ENCODE measurements around the gene PAFAH2. TPM values are rescaled to one million over a fixed set of nuclear protein-coding genes. Genes with fewer than 3 reads are reported as not detected.
"Not testable (repeated sequence)": the region's sequence is repeated elsewhere in the genome, so short reads cannot be mapped to it uniquely, and the experiment has no call there.

Gene PAFAH2
- total RNA-seq, 1 donor from 2014 or later, result 13.4 TPM

DNA sequence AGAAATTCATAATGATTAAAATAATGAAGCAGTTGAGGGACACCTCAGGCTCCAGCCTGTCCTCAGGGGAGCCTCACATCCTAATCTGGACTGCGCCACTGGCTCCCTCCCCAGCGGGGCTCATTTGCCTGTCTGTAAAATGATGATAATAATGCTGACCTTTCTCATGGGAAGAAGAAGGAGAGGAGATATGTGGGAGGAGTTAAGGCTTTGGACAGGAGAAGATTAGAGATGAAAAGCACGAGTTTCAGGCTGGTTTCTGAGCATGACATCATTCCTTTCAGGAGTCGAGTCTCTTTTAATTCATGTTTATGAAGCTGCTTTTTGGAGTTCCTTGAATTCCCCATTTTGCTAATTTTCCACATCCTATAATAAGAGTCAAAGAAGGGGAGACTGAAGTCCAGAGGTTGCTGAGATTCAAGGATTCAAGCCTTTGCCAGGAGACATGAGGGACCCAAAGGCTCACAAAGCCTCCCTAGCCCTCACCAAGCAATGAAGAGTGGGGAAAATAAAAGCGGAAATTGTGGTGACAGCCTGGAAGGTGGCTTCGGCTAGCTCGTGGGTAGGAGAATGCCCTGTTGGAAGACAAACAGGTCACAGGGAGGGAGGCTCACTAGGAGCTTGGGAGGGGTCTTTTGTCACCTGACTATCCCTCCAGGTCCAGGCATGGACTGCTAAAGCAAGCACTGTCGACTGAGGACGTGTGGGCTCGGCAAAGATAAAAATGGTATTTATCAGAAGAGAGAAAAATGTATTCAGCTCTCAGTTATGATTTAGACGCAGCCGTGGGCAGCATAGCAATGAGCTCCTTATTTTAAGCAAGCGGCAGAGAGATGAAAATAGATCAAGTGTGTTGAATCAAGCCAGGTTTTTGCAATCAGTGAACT lies 64.1 kb downstream of the PAFAH2 start:
- DNase-seq (ENCODE audit: low spot score), result no peak
- Mint-ChIP-seq H3K9me3 (ENCODE audit: unreplicated experiment) (no peaks in the 10 kb centered on the region), H3K36me3 (ENCODE audit: low read depth, unreplicated experiment) (no peaks in the 10 kb centered on the region), H3K4me1 (ENCODE audit: unreplicated experiment) (peaks cover 35% of the 10 kb centered on the region), H3K27ac (ENCODE audit: unreplicated experiment) (no peak overlapping the region), H3K27me3 (ENCODE audit: unreplicated experiment) (peaks cover 4% of the 10 kb centered on the region), H3K4me3 (ENCODE audit: unreplicated experiment) (no peak overlapping the region)
- TF ChIP-seq, protein P1, sequence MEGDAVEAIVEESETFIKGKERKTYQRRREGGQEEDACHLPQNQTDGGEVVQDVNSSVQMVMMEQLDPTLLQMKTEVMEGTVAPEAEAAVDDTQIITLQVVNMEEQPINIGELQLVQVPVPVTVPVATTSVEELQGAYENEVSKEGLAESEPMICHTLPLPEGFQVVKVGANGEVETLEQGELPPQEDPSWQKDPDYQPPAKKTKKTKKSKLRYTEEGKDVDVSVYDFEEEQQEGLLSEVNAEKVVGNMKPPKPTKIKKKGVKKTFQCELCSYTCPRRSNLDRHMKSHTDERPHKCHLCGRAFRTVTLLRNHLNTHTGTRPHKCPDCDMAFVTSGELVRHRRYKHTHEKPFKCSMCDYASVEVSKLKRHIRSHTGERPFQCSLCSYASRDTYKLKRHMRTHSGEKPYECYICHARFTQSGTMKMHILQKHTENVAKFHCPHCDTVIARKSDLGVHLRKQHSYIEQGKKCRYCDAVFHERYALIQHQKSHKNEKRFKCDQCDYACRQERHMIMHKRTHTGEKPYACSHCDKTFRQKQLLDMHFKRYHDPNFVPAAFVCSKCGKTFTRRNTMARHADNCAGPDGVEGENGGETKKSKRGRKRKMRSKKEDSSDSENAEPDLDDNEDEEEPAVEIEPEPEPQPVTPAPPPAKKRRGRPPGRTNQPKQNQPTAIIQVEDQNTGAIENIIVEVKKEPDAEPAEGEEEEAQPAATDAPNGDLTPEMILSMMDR (IDR thresholded peaks at IDR 0.05; ENCODE audit: unreplicated experiment), result no peak

DNA sequence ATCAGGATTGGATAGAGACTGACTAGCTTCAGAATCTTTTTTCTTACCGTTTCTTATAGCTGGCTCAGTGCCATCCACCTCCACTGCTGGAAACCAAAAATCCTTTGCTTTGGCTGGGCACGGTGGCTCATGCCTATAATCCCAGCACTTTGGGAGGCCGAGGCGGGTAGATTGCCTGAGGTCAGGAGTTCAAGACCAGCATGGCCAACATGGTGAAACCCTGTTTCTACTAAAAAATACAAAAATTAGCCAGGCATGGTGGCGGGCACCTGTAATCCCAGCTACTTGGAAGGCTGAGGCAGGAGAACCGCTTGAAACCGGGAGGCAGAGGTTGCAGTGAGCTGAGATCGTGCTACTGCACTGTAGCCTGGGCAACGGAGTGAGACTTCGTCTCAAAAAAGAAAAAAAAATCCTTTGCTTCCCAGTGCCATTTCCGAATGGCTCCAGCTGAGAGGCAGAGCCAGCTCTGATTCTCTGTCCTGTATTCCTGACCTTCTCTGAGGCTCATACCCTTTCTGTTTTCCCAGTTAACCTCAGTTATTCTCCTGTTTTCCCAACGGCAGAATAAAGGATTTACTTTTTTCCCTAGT lies 65.0 kb downstream of the PAFAH2 start:
- not testable (repeated sequence) for DNase-seq (ENCODE audit: low spot score)

DNA sequence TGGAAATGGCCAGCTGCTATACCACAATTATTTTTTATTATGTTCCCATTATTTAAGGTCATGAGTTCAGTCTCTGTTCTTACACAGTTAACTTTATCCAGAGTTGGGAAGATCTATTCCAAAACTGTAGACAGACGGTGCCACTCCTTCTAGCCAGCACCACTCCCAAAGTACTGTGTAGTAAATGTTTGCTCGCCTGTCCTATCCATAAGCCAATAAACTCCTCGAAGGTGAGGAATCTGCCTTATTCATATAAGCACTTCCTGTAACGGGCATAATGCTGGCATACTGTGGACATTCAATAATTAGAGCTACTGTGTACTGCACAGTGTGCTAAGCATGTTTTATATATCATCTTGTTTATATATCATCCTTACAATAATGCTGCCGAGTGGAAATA lies 65.5 kb downstream of the PAFAH2 start:
- TF ChIP-seq, protein P1 (IDR thresholded peaks at IDR 0.05; ENCODE audit: unreplicated experiment), result no peak
- Mint-ChIP-seq H3K27me3 (ENCODE audit: unreplicated experiment) (peaks cover 5% of the 10 kb centered on the region), H3K27ac (ENCODE audit: unreplicated experiment) (no peak overlapping the region), H3K9me3 (ENCODE audit: unreplicated experiment) (no peaks in the 10 kb centered on the region), H3K4me3 (ENCODE audit: unreplicated experiment) (no peak overlapping the region), H3K36me3 (ENCODE audit: low read depth, unreplicated experiment) (no peaks in the 10 kb centered on the region), H3K4me1 (ENCODE audit: unreplicated experiment) (peaks cover 47% of the 10 kb centered on the region)
- no peak for DNase-seq (ENCODE audit: low spot score)

More for the DNA sequence above, 65.0 kb downstream of the PAFAH2 start:
- H3K36me3 Mint-ChIP-seq (ENCODE audit: low read depth, unreplicated experiment); H3K4me3 Mint-ChIP-seq (ENCODE audit: unreplicated experiment); H3K27me3 Mint-ChIP-seq (ENCODE audit: unreplicated experiment); H3K27ac Mint-ChIP-seq (ENCODE audit: unreplicated experiment); H3K9me3 Mint-ChIP-seq (ENCODE audit: unreplicated experiment): not testable (repeated sequence)
- peaks cover 41% of the 10 kb centered on the region for H3K4me1 Mint-ChIP-seq (ENCODE audit: unreplicated experiment)

DNA sequence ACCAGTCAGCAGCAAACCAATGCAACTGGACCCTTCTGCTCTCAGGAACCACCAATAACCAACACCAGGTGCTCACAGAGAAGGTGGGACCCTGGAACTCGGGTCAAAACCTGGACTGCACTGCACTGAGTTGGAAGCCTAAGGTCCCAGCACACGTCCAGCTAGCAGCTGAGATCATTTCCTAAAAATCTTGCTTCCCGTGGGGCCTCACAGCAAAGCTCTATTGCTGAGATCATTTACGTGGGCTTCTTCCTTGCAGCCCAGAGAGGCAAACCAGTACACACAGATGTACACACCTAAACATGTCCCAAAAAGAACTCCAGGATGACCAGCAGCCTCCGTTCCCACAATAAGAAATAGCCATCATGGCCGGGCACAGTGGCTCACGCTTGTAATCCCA lies 68.8 kb downstream of the PAFAH2 start:
- Mint-ChIP-seq H3K27me3 (ENCODE audit: unreplicated experiment) (peaks cover 9% of the 10 kb centered on the region), H3K36me3 (ENCODE audit: low read depth, unreplicated experiment) (no peaks in the 10 kb centered on the region), H3K4me3 (ENCODE audit: unreplicated experiment) (no peak overlapping the region), H3K9me3 (ENCODE audit: unreplicated experiment) (no peaks in the 10 kb centered on the region), H3K27ac (ENCODE audit: unreplicated experiment) (peak overlapping the region; percentile 72), H3K4me1 (ENCODE audit: unreplicated experiment) (peaks cover 67% of the 10 kb centered on the region)
- no peak for DNase-seq (ENCODE audit: low spot score)
- TF ChIP-seq, protein P1 (IDR thresholded peaks at IDR 0.05; ENCODE audit: unreplicated experiment), result no peak

DNA sequence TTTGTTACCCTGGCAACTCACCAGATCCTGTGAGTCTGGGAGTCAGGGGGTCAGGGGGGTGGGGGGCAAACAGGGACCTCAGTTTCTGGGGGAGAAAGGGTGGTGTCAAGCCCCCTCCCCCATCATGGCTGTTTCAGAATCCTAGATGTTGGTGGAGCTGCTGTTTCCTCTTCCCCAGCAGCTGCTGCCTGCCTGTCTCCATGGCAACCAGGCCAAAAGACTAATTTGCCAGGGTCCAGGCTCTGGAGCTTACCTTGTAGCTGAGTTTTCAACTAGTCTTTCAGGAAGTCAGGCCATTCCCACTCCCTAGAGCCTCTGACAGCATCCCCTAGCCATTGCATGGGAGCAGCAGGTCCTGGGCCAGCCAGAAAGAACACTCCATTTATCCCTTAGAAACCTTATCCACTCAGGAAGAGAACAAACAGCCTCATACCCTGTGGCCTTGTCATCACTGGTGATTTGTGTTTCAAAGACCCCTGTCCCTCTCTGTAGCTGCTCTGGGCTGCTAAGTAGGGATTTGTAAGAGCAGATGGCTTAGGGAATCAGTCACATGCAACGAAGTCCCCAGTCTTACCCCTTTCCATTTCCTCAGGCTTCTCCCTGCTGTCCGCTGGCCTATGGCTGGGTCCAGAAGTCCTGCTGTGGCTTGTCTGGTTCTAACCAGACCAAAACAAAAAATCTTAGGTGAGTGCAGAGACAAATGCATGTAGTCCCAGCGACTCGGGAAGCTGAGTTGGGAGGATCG lies 70.2 kb downstream of the PAFAH2 start:
- no peaks in the 10 kb centered on the region for H3K9me3 Mint-ChIP-seq (ENCODE audit: unreplicated experiment)
- TF ChIP-seq, protein P1 (IDR thresholded peaks at IDR 0.05; ENCODE audit: unreplicated experiment), result no peak
- H3K36me3 Mint-ChIP-seq (ENCODE audit: low read depth, unreplicated experiment), result no peaks in the 10 kb centered on the region
- peaks cover 12% of the 10 kb centered on the region for H3K27me3 Mint-ChIP-seq (ENCODE audit: unreplicated experiment)
- H3K27ac Mint-ChIP-seq (ENCODE audit: unreplicated experiment), result peak overlapping the region; percentile 98
- peaks cover 69% of the 10 kb centered on the region for H3K4me1 Mint-ChIP-seq (ENCODE audit: unreplicated experiment)
- peak; percentile 76 for DNase-seq (ENCODE audit: low spot score)
- H3K4me3 Mint-ChIP-seq (ENCODE audit: unreplicated experiment), result no peak overlapping the region

Measured in endothelial cell (in vitro differentiated cells).